Stimulated activated CD8-positive, alpha-beta memory T cell treated with anti-CD3 and anti-CD28 coated beads, Interleukin-12 subunit alpha, Interleukin-12 subunit beta, amount 100 ng/mL, for 24 hours (primary cell): ENCODE data around the gene C1QTNF6.
A peak's percentile ranks its signal among the peaks of the same experiment; 100 is the strongest.

Experiments used
- DNase-seq: peaks from one replicate; pipeline ENCODE4 v3.0.0-alpha.2; 2020; ENCODE audit errors: extremely low read depth

The C1QTNF6 gene

GRCh38 chr22:37162221-37163095 lies 25.6 kb downstream of the C1QTNF6 start:
- DNase-seq, result peak; percentile 58

GRCh38 chr22:37161443-37161842 lies 26.6 kb downstream of the C1QTNF6 start:
- no peak for DNase-seq

GRCh38 chr22:37160027-37160426 lies 28.0 kb downstream of the C1QTNF6 start:
- no peak for DNase-seq

GRCh38 chr22:37158963-37159290 lies 29.1 kb downstream of the C1QTNF6 start:
- no peak for DNase-seq

GRCh38 chr22:37157516-37158285 lies 30.3 kb downstream of the C1QTNF6 start:
- no peak for DNase-seq

- DNase-seq, result no peak
Observed at GRCh38 chr22:37156686-37157435, 31.2 kb downstream of the C1QTNF6 start.

GRCh38 chr22:37155971-37156370 lies 32.1 kb downstream of the C1QTNF6 start:
- no peak for DNase-seq

GRCh38 chr22:37154925-37155712 lies 32.9 kb downstream of the C1QTNF6 start:
- no peak for DNase-seq

GRCh38 chr22:37153901-37154300 lies 34.1 kb downstream of the C1QTNF6 start:
- no peak for DNase-seq

GRCh38 chr22:37151401-37151800 lies 36.6 kb downstream of the C1QTNF6 start:
- no peak for DNase-seq

- DNase-seq, result no peak
Observed at GRCh38 chr22:37150701-37151100, 37.3 kb downstream of the C1QTNF6 start.

GRCh38 chr22:37148742-37149665 lies 39.0 kb downstream of the C1QTNF6 start:
- DNase-seq, result no peak

- DNase-seq, result no peak
Observed at GRCh38 chr22:37148031-37148651, 39.9 kb downstream of the C1QTNF6 start.

GRCh38 chr22:37147186-37147990 lies 40.7 kb downstream of the C1QTNF6 start:
- DNase-seq, result no peak

GRCh38 chr22:37146507-37147180 lies 41.4 kb downstream of the C1QTNF6 start:
- DNase-seq, result no peak

- DNase-seq, result no peak
Observed at GRCh38 chr22:37146051-37146385, 42.0 kb downstream of the C1QTNF6 start.

GRCh38 chr22:37145180-37146050 lies 42.6 kb downstream of the C1QTNF6 start:
- DNase-seq, result no peak

- no peak for DNase-seq
Observed at GRCh38 chr22:37144180-37144554, 43.9 kb downstream of the C1QTNF6 start.
